PC-3 (cell line): ENCODE measurements around the gene ST6GALNAC3.

Experiments used
- CTCF ChIP-seq: fragments of 300-600 bp; sonication (generic); conservative IDR thresholded peaks from 2 replicates; pipeline ENCODE4 v1.5.1; 2017; ENCODE audit warnings: antibody characterized with exemption, low read depth, mild to moderate bottlenecking, low read length
- EZH2 ChIP-seq: fragments of 300-600 bp; sonication (generic); IDR thresholded peaks from one replicate; pipeline ENCODE4 v1.6.1; 2017; ENCODE audit warnings: antibody characterized with exemption, mild to moderate bottlenecking, low read length; ENCODE audit not compliant: unreplicated experiment
- EZH2phosphoT487 ChIP-seq: fragments of 300-600 bp; sonication (generic); IDR thresholded peaks from 2 replicates; pipeline ENCODE4 v1.6.1; 2018; ENCODE audit warnings: mild to moderate bottlenecking, antibody characterized with exemption, low read length, borderline replicate concordance

- no peak for TF ChIP-seq CTCF
- TF ChIP-seq EZH2, result no peak
- no peak for TF ChIP-seq EZH2phosphoT487
These were observed 134.7 kb downstream of the ST6GALNAC3 start for GRCh38 chr1:76209238-76209637.
